ENCODE measurements around the gene PPP1R8.

The PPP1R8 gene

GRCh38 chr1:27889506-27889905 lies 58.9 kb downstream of the PPP1R8 start:
- DNase-seq, result no peak

GRCh38 chr1:27891196-27891889 lies 60.8 kb downstream of the PPP1R8 start:
- peak in 4 of 56 donors; percentile 7 to 33 (median 24) for DNase-seq

GRCh38 chr1:27894521-27894920 lies 63.9 kb downstream of the PPP1R8 start:
- DNase-seq, result no peak

Measured in nucleus accumbens (tissue), 56 donors.